Measurements from ENCODE around the gene ZDHHC14.

Gene ZDHHC14

GRCh38 chr6:157625111-157625510 lies 244.1 kb downstream of the ZDHHC14 start:
- TF ChIP-seq ZBTB7A (IDR thresholded peaks at IDR 0.05; ENCODE audit: low read depth) = no peak
- no peak for TF ChIP-seq REST (IDR thresholded peaks at IDR 0.05; ENCODE audit: low read depth)
- no peak for TF ChIP-seq YY1 (IDR thresholded peaks at IDR 0.05; ENCODE audit: low read depth)
- TF ChIP-seq TCF12 (IDR thresholded peaks at IDR 0.05; ENCODE audit: low read depth) = no peak
- TF ChIP-seq TEAD4 (IDR thresholded peaks at IDR 0.05) = no peak
- TF ChIP-seq EP300 (IDR thresholded peaks at IDR 0.05; ENCODE audit: borderline replicate concordance) = no peak

- TF ChIP-seq ZBTB7A (IDR thresholded peaks at IDR 0.05; ENCODE audit: low read depth) = no peak
- no peak for TF ChIP-seq REST (IDR thresholded peaks at IDR 0.05; ENCODE audit: low read depth)
- no peak for TF ChIP-seq EP300 (IDR thresholded peaks at IDR 0.05; ENCODE audit: borderline replicate concordance)
- TF ChIP-seq CREB1 (IDR thresholded peaks at IDR 0.05; ENCODE audit: low read depth) = no peak
- TF ChIP-seq YY1 (IDR thresholded peaks at IDR 0.05; ENCODE audit: low read depth) = no peak
- no peak for TF ChIP-seq NFIC (IDR thresholded peaks at IDR 0.05)
- no peak for TF ChIP-seq EGR1 (IDR thresholded peaks at IDR 0.05)
- no peak for TF ChIP-seq TCF12 (IDR thresholded peaks at IDR 0.05; ENCODE audit: low read depth)
- TF ChIP-seq FOXM1 (IDR thresholded peaks at IDR 0.05; ENCODE audit: borderline replicate concordance, low read depth) = no peak
- no peak for TF ChIP-seq MAX (IDR thresholded peaks at IDR 0.05)
Measured at GRCh38 chr6:157625764-157626163, 244.8 kb downstream of the ZDHHC14 start.

- no peak for TF ChIP-seq ZBTB7A (IDR thresholded peaks at IDR 0.05; ENCODE audit: low read depth)
- no peak for TF ChIP-seq EP300 (IDR thresholded peaks at IDR 0.05; ENCODE audit: borderline replicate concordance)
- no peak for TF ChIP-seq EGR1 (IDR thresholded peaks at IDR 0.05)
- TF ChIP-seq TEAD4 (IDR thresholded peaks at IDR 0.05) = no peak
- TF ChIP-seq TAF1 (IDR thresholded peaks at IDR 0.05; ENCODE audit: low read depth) = no peak
- no peak for TF ChIP-seq CEBPB (IDR thresholded peaks at IDR 0.05)
- TF ChIP-seq CREB1 (IDR thresholded peaks at IDR 0.05; ENCODE audit: low read depth) = no peak
- no peak for TF ChIP-seq REST (IDR thresholded peaks at IDR 0.05; ENCODE audit: low read depth)
- TF ChIP-seq USF1 (IDR thresholded peaks at IDR 0.05) = no peak
- no peak for TF ChIP-seq TCF12 (IDR thresholded peaks at IDR 0.05; ENCODE audit: low read depth)
- TF ChIP-seq MAX (IDR thresholded peaks at IDR 0.05) = no peak
- no peak for TF ChIP-seq YY1 (IDR thresholded peaks at IDR 0.05; ENCODE audit: low read depth)
- TF ChIP-seq NFIC (IDR thresholded peaks at IDR 0.05) = no peak
Measured at GRCh38 chr6:157627195-157627966, 246.4 kb downstream of the ZDHHC14 start.

GRCh38 chr6:157628463-157628862 lies 247.5 kb downstream of the ZDHHC14 start:
- TF ChIP-seq CEBPB (IDR thresholded peaks at IDR 0.05) = no peak
- TF ChIP-seq REST (IDR thresholded peaks at IDR 0.05; ENCODE audit: low read depth) = no peak
- TF ChIP-seq CREB1 (IDR thresholded peaks at IDR 0.05; ENCODE audit: low read depth) = no peak
- no peak for TF ChIP-seq ZBTB7A (IDR thresholded peaks at IDR 0.05; ENCODE audit: low read depth)
- TF ChIP-seq NFIC (IDR thresholded peaks at IDR 0.05) = no peak
- TF ChIP-seq TAF1 (IDR thresholded peaks at IDR 0.05; ENCODE audit: low read depth) = no peak
- TF ChIP-seq YY1 (IDR thresholded peaks at IDR 0.05; ENCODE audit: low read depth) = no peak
- no peak for TF ChIP-seq TCF12 (IDR thresholded peaks at IDR 0.05; ENCODE audit: low read depth)
- TF ChIP-seq EGR1 (IDR thresholded peaks at IDR 0.05) = no peak
- TF ChIP-seq MAX (IDR thresholded peaks at IDR 0.05) = no peak
- TF ChIP-seq FOXM1 (IDR thresholded peaks at IDR 0.05; ENCODE audit: borderline replicate concordance, low read depth) = no peak
- TF ChIP-seq EP300 (IDR thresholded peaks at IDR 0.05; ENCODE audit: borderline replicate concordance) = no peak
- TF ChIP-seq RAD21 (IDR thresholded peaks at IDR 0.05; ENCODE audit: low read depth) = no peak
- no peak for TF ChIP-seq TEAD4 (IDR thresholded peaks at IDR 0.05)
- no peak for TF ChIP-seq USF1 (IDR thresholded peaks at IDR 0.05)
